Measurements from ENCODE around the gene PEF1.

DNA sequence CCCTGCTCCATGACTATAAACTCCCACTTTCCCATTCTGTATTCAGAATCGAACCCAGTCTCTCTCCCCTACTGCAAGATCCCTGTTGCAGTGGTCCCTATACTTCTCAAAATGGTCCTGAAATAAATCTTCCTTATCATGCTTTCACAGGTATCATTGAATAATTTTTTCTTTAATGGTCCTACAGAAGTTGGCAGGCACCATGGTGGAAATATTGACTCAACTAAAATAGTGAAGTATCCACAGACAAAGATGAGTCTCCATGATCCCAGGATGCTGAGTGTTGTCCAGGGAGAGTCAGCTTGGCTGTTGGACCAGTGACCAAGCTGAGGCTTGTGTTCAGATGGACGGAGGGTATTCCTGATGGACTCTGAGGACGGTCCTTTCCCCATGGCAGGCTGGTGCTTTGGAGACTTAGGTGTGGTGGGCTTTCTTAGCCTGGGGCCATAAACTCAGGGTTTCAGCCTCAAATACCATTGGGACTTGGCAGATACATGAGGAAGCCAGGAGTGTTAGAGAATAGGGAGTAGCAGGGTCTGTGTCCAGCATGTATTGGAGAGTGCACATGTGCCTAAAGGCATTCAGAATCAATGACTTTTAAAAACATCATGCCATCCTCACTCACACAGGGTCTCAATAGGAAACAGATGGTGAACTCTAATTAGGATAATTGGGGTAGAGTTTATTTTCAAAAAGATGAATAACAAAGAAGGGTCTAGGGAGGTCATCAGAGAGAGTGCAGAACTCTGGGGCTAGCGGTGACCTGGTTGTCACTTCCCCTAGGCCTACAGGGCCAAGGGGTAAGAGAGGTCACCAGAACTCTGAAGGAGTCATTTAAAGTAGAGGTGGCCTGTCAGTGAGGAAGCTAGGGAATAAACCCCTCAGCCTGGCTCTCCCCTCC is 48.6 kb downstream of the PEF1 start:
- no peak for TF ChIP-seq RAD21 (IDR thresholded peaks at IDR 0.05; ENCODE audit: low read depth)
- no peak for TF ChIP-seq TAF1 (IDR thresholded peaks at IDR 0.05; ENCODE audit: low read depth)
- no peak for TF ChIP-seq NFIC (IDR thresholded peaks at IDR 0.05)
- TF ChIP-seq, protein P1, sequence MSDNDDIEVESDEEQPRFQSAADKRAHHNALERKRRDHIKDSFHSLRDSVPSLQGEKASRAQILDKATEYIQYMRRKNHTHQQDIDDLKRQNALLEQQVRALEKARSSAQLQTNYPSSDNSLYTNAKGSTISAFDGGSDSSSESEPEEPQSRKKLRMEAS (IDR thresholded peaks at IDR 0.05), result no peak
- no peak for TF ChIP-seq FOXM1 (IDR thresholded peaks at IDR 0.05; ENCODE audit: borderline replicate concordance, low read depth)
- TF ChIP-seq CEBPB (IDR thresholded peaks at IDR 0.05), result no peak
- TF ChIP-seq CREB1 (IDR thresholded peaks at IDR 0.05; ENCODE audit: low read depth), result no peak
- TF ChIP-seq, protein P2, sequence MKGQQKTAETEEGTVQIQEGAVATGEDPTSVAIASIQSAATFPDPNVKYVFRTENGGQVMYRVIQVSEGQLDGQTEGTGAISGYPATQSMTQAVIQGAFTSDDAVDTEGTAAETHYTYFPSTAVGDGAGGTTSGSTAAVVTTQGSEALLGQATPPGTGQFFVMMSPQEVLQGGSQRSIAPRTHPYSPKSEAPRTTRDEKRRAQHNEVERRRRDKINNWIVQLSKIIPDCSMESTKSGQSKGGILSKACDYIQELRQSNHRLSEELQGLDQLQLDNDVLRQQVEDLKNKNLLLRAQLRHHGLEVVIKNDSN (IDR thresholded peaks at IDR 0.05), result no peak
- no peak for TF ChIP-seq EP300 (IDR thresholded peaks at IDR 0.05; ENCODE audit: borderline replicate concordance)
- no peak for TF ChIP-seq EGR1 (IDR thresholded peaks at IDR 0.05)
- TF ChIP-seq, protein P3, sequence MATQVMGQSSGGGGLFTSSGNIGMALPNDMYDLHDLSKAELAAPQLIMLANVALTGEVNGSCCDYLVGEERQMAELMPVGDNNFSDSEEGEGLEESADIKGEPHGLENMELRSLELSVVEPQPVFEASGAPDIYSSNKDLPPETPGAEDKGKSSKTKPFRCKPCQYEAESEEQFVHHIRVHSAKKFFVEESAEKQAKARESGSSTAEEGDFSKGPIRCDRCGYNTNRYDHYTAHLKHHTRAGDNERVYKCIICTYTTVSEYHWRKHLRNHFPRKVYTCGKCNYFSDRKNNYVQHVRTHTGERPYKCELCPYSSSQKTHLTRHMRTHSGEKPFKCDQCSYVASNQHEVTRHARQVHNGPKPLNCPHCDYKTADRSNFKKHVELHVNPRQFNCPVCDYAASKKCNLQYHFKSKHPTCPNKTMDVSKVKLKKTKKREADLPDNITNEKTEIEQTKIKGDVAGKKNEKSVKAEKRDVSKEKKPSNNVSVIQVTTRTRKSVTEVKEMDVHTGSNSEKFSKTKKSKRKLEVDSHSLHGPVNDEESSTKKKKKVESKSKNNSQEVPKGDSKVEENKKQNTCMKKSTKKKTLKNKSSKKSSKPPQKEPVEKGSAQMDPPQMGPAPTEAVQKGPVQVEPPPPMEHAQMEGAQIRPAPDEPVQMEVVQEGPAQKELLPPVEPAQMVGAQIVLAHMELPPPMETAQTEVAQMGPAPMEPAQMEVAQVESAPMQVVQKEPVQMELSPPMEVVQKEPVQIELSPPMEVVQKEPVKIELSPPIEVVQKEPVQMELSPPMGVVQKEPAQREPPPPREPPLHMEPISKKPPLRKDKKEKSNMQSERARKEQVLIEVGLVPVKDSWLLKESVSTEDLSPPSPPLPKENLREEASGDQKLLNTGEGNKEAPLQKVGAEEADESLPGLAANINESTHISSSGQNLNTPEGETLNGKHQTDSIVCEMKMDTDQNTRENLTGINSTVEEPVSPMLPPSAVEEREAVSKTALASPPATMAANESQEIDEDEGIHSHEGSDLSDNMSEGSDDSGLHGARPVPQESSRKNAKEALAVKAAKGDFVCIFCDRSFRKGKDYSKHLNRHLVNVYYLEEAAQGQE (IDR thresholded peaks at IDR 0.05; ENCODE audit: low read depth), result no peak
- TF ChIP-seq TCF12 (IDR thresholded peaks at IDR 0.05; ENCODE audit: low read depth), result no peak
- TF ChIP-seq YY1 (IDR thresholded peaks at IDR 0.05; ENCODE audit: low read depth), result no peak
- TF ChIP-seq ZBTB7A (IDR thresholded peaks at IDR 0.05; ENCODE audit: low read depth), result no peak
